GM23338 (cell line): Measurements from ENCODE around the gene ZAP70. TPM values are rescaled to one million over a fixed set of nuclear protein-coding genes. Genes with fewer than 3 reads are reported as not detected.

Experiments used
- ATAC-seq: fragments of 200-7000 bp; cut with Tn5 transposase; 3 replicates; pipeline ENCODE4 v1.9.1; 2020
- DNase-seq: peaks from one replicate; pipeline ENCODE4 v3.0.0-alpha.2; 2015; ENCODE audit warnings: low spot score
- H2AFZ ChIP-seq: fragments of 200-600 bp; sonication (generic); 2 replicates; pipeline ENCODE4 v1.8.0; 2016; ENCODE audit warnings: antibody characterized with exemption, mild to moderate bottlenecking, moderate library complexity
- H3F3A ChIP-seq: fragments of 200-600 bp; sonication (generic); replicated peaks from 2 replicates; pipeline ENCODE4 v1.8.0; 2017; ENCODE audit warnings: antibody characterized with exemption, mixed run types, low read depth
- H3K27ac ChIP-seq: fragments of 200-600 bp; sonication (generic); 2 replicates; pipeline ENCODE4 v1.6.1; 2016; ENCODE audit warnings: low read depth
- H3K27me3 ChIP-seq: fragments of 200-600 bp; sonication (generic); 2 replicates; pipeline ENCODE4 v1.8.0; 2016; ENCODE audit warnings: mild to moderate bottlenecking, mixed run types, moderate library complexity; ENCODE audit not compliant: insufficient read depth
- H3K36me3 ChIP-seq: fragments of 200-600 bp; sonication (generic); 2 replicates; pipeline ENCODE4 v1.8.0; 2016; ENCODE audit warnings: mild to moderate bottlenecking; ENCODE audit not compliant: insufficient read depth
- H3K4me1 ChIP-seq: fragments of 200-600 bp; sonication (generic); 2 replicates; pipeline ENCODE4 v1.8.0; 2016; ENCODE audit warnings: mild to moderate bottlenecking, moderate library complexity; ENCODE audit not compliant: insufficient read depth
- H3K4me2 ChIP-seq: fragments of 200-600 bp; sonication (generic); 2 replicates; pipeline ENCODE4 v1.7.1; 2017; ENCODE audit warnings: mixed run types
- H3K4me3 ChIP-seq: fragments of 200-600 bp; sonication (generic); 2 replicates; pipeline ENCODE4 v1.6.1; 2016; ENCODE audit warnings: mixed run types
- H3K79me2 ChIP-seq: fragments of 200-600 bp; sonication (generic); replicated peaks from 2 replicates; pipeline ENCODE4 v1.8.0; 2017; ENCODE audit warnings: mild to moderate bottlenecking; ENCODE audit not compliant: insufficient read depth
- H3K9me2 ChIP-seq: fragments of 200-600 bp; sonication (generic); 2 replicates; pipeline ENCODE4 v1.8.0; 2017; ENCODE audit not compliant: insufficient read depth
- H4K20me1 ChIP-seq: fragments of 200-600 bp; sonication (generic); replicated peaks from 2 replicates; pipeline ENCODE4 v1.8.0; 2017; ENCODE audit warnings: mild to moderate bottlenecking; ENCODE audit not compliant: insufficient read depth
- H3K27ac Mint-ChIP-seq: 2 replicates; pipeline ENCODE4 v1.8.0; 2020; ENCODE audit warnings: inconsistent platforms, mild to moderate bottlenecking, moderate library complexity, mixed read lengths
- H3K27me3 Mint-ChIP-seq: 3 replicates; pipeline ENCODE4 v1.8.0; 2022; ENCODE audit warnings: low read depth, mild to moderate bottlenecking, moderate library complexity, mixed read lengths, inconsistent platforms; ENCODE audit not compliant: insufficient read depth, poor library complexity
- H3K36me3 Mint-ChIP-seq: 3 replicates; pipeline ENCODE4 v1.8.0; 2021; ENCODE audit warnings: low read depth, mild to moderate bottlenecking, inconsistent platforms, moderate library complexity, mixed read lengths
- H3K4me1 Mint-ChIP-seq: 3 replicates; pipeline ENCODE4 v1.8.0; 2020; ENCODE audit warnings: mild to moderate bottlenecking, inconsistent platforms, mixed read lengths
- H3K4me3 Mint-ChIP-seq: 3 replicates; pipeline ENCODE4 v1.8.0; 2021; ENCODE audit warnings: moderate library complexity, mild to moderate bottlenecking, inconsistent platforms, mixed read lengths
- H3K9me3 Mint-ChIP-seq: 3 replicates; pipeline ENCODE4 v1.8.0; 2020; ENCODE audit warnings: moderate library complexity, mild to moderate bottlenecking, inconsistent platforms, mixed read lengths
- ETS1 ChIP-seq: IDR thresholded peaks from 2 replicates; pipeline ENCODE4 v1.6.1; 2016; ENCODE audit warnings: antibody characterized with exemption
- JUNB ChIP-seq: IDR thresholded peaks from one replicate; pipeline ENCODE4 v1.6.1; 2016; ENCODE audit warnings: antibody characterized with exemption; ENCODE audit not compliant: unreplicated experiment
- NANOG ChIP-seq: IDR thresholded peaks from 2 replicates; pipeline ENCODE4 v1.6.1; 2016; ENCODE audit warnings: antibody characterized with exemption, borderline replicate concordance
- REST ChIP-seq: IDR thresholded peaks from one replicate; pipeline ENCODE4 v1.6.1; 2018; ENCODE audit warnings: antibody characterized with exemption; ENCODE audit not compliant: unreplicated experiment
- STAT1 ChIP-seq: IDR thresholded peaks from one replicate; pipeline ENCODE4 v1.6.1; 2016; ENCODE audit warnings: antibody characterized with exemption; ENCODE audit not compliant: unreplicated experiment
- ZNF114 ChIP-seq: fragments of 250-450 bp; sonication (Bioruptor Pico); IDR thresholded peaks from 2 replicates; pipeline ENCODE4 v1.5.0; 2020; ENCODE audit warnings: mild to moderate bottlenecking, moderate library complexity
- ZNF331 ChIP-seq: fragments of 250-450 bp; sonication (Bioruptor Pico); IDR thresholded peaks from 2 replicates; pipeline ENCODE4 v1.5.0; 2020; ENCODE audit warnings: low read depth, mild to moderate bottlenecking, moderate library complexity
- polyA plus RNA-seq: library from polyadenylated mRNA; unstranded; fragments of >200 nt; fragmentation: Nextera tagmentation; extraction: Ambion mirVana; gene quantifications from 2 replicates; pipeline ENCODE4 v1.2.1, GENCODE V29; 2016
- total RNA-seq: library from RNA; depleted of rRNA; stranded (reverse); fragments of >200 nt; shearing (Covaris generic); gene quantifications from 2 replicates; pipeline ENCODE4 v1.2.3, GENCODE V29; 2014

Gene ZAP70
- total and polyA plus RNA-seq, 2 experiments from 2014 or later = 0.42 TPM; not detected in 1

- TF ChIP-seq ETS1 (no peak), STAT1 (no peak), REST (no peak), JUNB (no peak), NANOG (no peak), ZNF114 (CRISPR knock-in tag) (no peak)
Observed at GRCh38 chr2:97691166-97691565, 22.2 kb upstream of the ZAP70 start (continued).

GRCh38 chr2:97693476-97693875 is 19.9 kb upstream of the ZAP70 start:
- no peaks in the 10 kb centered on the region for H3K79me2 ChIP-seq
- no peaks in the 10 kb centered on the region for H3K36me3 Mint-ChIP-seq
- H3K27me3 ChIP-seq = no peaks in the 10 kb centered on the region
- no peaks in the 10 kb centered on the region for H3K9me2 ChIP-seq
- H3F3A ChIP-seq = no peaks in the 10 kb centered on the region
- H3K9me3 Mint-ChIP-seq = no peaks in the 10 kb centered on the region
- no peaks in the 10 kb centered on the region for H3K36me3 ChIP-seq
- H4K20me1 ChIP-seq = no peaks in the 10 kb centered on the region
- H3K4me2 ChIP-seq = no peak overlapping the region
- ATAC-seq (no peak), DNase-seq (no peak)
- no peak overlapping the region for H3K27ac ChIP-seq
- peaks cover 19% of the 10 kb centered on the region for H3K4me1 Mint-ChIP-seq
- peaks cover 6% of the 10 kb centered on the region for H3K27me3 Mint-ChIP-seq
- no peak overlapping the region for H3K27ac Mint-ChIP-seq
- no peak overlapping the region for H2AFZ ChIP-seq
- TF ChIP-seq ETS1 (no peak), ZNF331 (no peak), REST (no peak), NANOG (no peak)
- H3K4me3 ChIP-seq = no peak overlapping the region
- H3K4me1 ChIP-seq = peaks cover 13% of the 10 kb centered on the region; the same call in 1 of the 2 replicates
- H3K4me3 Mint-ChIP-seq = no peak overlapping the region
